ENCODE data around the gene CD55.

The CD55 gene

DNA sequence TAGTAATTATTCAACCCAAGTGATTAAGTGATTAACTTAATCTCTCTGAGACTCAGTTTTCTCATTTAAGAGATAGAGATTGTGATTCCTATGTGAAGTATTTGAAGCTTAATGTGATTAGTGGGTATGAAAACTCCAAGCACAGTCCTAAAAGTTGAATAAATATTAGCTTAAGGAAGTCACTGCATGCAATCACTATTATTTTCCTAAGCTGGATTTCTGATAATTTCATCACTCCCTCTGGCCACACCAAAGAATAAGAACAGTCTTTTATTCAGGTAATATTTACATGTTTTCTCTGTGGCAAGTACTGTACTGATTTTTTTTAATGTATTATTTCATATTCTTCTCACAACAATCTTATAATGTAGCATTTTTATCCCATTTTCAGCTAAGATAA is 31.1 kb downstream of the CD55 start:
- DNase-seq (ENCODE audit: low read depth, low spot score): no peak
- H3K27ac ChIP-seq: peak overlapping the region; percentile 37

DNA sequence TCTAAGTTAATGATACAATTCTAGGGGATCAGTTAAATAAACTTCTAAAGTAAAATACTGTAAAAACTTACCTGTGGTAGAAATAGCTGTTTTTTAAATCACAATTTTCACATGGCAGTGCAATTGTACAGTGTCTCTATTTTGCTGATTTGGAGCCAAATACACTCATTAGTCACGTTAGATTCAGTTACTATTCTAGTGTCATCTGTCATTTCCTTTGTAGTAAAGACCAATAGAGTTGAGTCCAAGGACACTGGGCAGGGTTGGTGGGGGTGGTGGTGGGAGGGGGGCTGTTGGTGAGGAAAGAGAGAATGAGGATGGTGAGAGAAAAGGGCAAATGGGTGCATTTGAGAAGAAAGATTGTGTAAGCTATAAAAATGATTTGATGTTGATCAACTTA is 33.6 kb downstream of the CD55 start:
- H3K27ac ChIP-seq: no peak overlapping the region
- no peak for DNase-seq (ENCODE audit: low read depth, low spot score)

DNA sequence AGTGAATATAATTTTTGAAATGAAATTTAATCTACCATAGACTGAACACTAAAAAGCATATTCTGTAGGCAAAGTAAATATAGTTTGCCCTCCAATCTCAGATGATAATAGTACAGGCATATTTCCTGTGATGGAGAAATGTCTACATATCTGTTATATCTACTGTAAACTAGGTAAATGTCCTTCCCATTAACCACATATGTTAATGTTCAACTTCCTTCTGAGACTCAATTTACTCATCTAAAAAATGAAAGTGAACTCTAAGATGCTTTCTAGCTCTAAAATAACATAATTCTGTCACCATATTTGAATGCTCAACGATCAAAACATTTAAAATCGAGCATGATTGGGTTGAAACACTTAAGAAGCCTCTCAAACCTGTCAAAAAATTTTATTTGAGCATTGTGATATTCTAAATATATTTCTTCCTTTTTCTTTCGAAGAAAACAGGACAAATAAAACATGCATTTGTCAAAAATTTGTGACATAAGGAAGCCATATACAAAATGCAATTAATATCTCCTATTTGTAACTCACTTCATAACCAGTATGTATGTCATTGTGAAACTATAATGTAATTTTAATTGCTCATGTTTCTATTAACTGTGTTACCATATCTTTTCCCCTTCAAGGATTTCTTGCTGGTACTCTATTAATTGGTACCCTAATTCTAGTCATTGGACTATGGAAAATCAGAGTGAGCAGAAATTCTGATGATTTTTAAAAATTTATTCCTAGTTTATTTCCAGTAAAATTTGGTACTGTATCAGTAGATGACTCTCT is 34.2 kb downstream of the CD55 start:
- DNase-seq (ENCODE audit: low read depth, low spot score): no peak
- no peak overlapping the region for H3K27ac ChIP-seq

DNA sequence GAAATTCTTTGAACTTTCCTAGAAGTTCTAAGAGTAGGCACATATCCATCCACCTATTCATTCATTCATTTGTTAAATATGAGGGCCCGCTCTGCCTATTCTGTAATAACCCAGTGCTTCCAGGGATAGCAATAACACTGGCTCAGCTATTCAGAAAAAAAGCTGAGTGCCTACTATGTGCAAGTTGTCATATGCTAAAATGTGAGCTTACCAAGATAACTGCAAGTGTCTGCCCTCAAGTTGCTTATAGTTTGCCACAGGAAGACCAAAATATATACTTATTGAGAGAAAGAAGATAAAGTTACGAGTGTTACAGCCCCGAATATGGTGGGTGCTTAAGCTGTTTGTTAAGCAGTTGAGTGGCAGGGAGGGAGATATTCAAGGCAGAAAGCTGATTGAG is 39.6 kb downstream of the CD55 start:
- H3K27ac ChIP-seq: no peak overlapping the region
- DNase-seq (ENCODE audit: low read depth, low spot score): no peak

DNA sequence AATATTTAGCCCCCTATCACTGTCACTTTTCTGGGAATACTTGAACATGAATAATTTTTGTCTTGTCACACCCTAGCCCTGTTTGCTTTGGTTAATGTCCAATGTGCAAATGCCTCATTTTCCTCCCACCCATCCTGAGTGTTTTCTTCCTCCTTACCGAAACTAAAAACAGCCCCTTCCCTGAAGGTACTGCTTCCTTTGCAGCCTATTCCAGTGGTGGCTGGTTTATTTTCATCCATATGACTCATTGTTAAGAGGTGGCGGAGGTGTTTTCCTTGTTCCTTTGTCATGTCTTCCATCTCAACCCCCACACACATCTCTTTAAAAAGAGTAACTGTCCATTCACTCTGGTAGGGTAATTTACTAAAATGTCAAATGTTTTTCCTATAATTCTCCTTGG is 40.4 kb downstream of the CD55 start:
- no peak overlapping the region for H3K27ac ChIP-seq
- no peak for DNase-seq (ENCODE audit: low read depth, low spot score)

DNA sequence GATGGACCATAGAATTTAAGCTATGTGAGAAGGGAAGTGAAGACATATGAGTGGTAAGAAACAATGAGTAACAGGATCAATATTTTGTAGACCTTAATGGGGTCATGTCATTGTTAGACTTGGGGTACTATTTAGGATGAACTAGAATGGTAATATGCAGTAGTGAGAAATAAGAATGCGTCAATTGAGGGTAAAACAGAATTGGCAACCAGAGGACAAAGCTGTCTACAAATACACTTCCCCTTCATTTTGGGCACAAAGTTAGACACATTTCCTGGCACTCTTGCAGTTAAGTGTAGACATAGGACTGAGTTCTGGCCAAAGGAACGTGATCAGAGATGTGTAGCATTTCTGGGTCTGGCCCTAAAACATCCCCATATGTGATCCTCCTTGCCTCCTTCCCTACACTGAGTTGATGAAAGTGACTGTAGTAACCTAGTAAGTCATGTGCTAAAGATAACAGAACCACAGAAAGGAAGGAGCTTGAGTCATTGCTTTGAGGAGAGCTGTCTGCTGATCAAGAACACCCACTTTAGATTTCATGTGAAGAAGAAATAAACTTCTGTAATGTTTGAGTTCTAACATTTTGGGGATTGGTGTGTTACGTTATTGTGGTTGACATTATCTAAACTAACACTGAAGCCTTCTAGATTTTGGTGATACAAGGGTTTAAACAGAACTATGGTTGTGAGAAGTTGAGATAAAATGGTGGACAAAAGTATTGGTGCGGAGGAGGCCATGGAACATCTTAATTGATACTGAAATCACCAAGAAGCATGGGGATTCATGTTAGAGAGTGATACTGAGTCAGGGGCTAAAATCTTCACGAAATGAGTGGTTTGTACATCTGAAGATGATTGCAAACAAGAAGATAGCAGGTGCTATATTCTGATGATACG is 41.7 kb downstream of the CD55 start:
- DNase-seq (ENCODE audit: low read depth, low spot score): no peak
- H3K27ac ChIP-seq: no peak overlapping the region

DNA sequence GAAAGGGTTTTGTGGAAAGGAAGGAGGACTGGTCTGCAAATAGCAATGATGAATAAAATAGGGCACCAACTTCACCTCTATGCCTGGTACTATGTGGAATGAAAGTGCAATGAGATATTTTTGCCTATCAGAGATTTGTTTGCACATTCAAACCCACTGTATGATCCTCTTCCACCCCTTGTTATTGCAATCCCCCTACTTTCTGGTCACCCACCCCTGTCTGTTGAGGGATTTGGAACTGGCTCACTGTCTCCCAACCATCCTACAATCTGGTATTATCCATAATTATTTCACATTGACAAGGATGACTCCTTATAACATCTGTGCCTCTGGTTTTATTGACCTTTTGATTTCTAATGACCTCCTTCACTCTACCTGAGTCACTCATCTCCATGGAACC is 42.4 kb downstream of the CD55 start:
- H3K27ac ChIP-seq: no peak overlapping the region

DNA sequence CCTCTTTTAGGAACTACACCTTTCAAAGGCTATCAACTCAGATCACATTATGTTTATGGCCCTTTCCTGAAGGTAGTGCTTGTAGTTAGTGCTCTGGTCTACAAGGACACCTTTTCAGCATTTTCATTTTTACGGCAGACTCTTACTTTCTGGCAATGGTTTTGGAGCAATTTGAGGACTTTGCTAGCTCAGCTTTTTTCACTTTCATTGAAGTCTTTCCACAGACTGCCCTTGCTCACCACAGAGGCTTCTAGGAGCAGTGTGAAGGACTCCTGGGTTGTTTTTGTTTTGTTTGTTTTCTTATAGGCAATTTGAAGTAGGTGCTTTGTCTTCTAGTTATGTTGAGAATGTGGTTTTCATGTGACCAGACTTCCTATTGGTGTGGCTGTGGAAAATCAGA is 43.1 kb downstream of the CD55 start:
- H3K27ac ChIP-seq: no peak overlapping the region
- no peak for DNase-seq (ENCODE audit: low read depth, low spot score)

More for the DNA sequence above, 42.4 kb downstream of the CD55 start:
- DNase-seq (ENCODE audit: low read depth, low spot score): no peak

DNA sequence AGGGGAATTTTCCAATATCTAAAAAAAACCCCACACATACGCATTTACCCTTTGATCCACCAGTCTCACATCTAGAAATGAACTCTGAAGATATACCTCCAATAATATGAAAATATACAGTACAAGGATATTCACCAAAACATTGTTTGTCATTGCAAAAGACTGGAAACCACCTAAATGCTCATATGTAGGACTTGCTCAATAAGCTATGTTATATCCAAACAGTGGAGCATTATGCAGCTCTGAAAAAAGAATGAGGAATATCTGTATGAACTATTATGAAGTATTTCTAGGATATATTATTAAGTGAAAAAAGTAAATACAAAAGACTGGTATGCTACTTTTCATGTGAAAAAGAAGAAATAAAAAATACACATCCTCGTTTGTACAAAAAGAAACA is 43.6 kb downstream of the CD55 start:
- DNase-seq (ENCODE audit: low read depth, low spot score): no peak
- H3K27ac ChIP-seq: no peak overlapping the region

DNA sequence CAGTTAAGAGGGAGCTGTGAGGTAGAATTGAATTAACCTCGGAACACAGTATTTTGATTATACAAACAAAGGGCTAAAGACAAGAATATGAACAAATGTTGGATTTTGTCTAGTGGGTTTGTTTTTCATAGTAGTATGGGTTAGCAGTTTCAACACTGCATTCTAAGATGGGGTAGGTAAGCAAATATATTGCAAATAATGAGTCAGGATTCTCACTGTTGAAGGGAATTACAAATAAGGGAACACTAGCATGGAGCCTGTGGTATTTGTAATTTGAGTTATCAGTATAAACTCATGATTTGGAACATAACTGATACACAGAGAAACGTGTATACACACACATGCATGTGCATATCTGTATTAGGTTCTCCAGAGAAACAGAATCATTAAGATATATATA is 44.5 kb downstream of the CD55 start:
- DNase-seq (ENCODE audit: low read depth, low spot score): no peak
- no peak overlapping the region for H3K27ac ChIP-seq

DNA sequence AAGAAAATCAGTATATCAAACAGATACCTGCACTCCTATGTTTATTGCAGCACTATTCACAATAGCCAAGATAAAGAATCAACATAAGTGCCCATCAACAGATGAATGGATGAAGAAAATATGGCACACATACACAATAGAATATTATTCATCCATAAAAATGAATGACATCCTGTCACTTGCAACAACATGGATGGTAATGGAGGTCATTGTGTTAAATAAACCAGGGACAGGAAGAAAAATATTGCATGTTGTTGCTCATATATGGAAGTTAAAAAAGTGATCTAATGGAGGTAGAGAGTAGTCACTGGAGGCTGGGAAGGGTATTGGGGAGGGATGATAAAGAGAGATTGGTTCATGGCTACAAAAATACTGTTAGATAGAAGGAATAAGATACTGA is 67.2 kb downstream of the CD55 start:
- no peak for DNase-seq (ENCODE audit: low read depth, low spot score)
- no peak overlapping the region for H3K27ac ChIP-seq

DNA sequence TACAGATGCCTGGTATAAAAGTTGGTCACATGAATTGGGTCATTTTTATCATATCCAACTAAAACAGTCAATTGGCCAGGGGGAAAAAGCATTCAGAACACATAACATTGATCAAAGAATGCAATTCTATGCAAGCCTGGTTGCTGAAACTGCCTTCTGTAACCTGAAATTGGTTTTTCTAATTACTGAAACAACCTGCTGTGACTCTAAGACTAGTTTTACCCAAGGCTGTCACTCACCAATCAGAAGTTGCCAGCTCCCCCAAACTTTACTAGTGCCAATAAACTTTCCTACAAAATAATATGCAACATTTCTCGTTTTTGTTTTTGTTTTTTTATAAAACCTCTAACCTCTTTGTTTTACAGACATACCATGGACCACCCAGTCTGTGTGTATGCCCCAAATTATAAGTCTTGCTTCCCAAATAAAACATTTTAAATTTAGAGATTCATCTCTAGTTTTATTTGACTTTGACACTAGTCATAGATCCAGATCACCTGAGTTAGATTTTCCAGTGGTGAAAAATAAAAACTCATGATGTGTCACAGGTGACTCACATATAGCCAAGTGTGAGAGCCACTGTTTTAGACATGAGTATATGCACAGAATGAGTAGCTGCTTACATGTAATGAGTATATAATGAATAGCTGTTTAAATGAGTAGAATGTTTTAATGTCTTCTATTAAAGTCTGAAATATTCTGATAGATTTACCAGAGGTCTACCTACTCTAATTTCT is 68.4 kb downstream of the CD55 start:
- H3K27ac ChIP-seq: peak overlapping the region; percentile 71
- DNase-seq (ENCODE audit: low read depth, low spot score): peak; percentile 77

DNA sequence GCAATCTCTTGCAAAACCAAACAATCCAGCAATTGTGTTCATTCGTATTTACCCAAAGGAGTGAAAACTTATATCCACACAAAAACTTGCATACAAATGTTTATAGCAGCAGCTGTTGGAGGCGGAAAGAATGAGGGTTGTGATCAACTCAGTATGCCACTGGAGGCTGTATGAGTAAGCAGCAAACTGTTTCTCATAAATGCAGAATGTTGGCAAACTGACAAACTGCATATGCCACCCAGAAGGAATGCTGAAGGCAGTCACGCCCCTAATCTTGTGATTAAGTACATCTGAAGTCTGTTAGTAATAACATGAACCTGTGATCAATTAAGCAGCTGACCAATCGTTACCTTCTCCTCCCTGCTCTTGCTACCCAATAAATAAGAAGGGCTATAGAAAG is 72.1 kb downstream of the CD55 start:
- peak overlapping the region; percentile 51 for H3K27ac ChIP-seq

DNA sequence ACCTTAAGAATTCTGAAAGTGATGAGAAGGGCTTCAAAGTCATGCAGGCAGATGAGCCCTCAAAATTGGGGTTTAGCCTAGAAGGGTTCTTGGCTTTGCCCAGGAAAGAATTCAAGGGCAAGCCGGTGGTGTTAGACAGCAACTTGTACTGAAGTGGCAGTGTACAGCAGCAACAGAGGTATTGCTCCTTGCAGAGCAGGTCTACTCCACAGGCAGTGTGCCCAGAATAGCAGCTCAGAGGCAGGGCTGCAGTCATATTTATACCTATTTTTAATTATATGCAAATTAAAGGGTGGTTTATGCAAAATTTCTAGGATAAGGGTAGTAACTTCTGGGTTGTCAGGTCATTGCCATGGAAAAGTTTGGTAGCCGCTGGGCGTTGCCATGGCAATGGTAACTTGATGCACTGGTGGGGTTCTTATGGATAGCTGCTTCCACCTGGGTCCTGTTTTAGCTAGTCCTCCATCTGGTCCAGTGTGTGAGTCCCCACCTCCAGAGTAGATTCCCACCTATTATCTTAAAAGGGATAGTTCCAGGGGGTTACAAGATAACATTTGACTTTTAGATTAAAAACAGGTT is 74.8 kb downstream of the CD55 start:
- DNase-seq (ENCODE audit: low read depth, low spot score): no peak
- no peak overlapping the region for H3K27ac ChIP-seq

More for the DNA sequence above, 72.1 kb downstream of the CD55 start:
- peak; percentile 89 for DNase-seq (ENCODE audit: low read depth, low spot score)

DNA sequence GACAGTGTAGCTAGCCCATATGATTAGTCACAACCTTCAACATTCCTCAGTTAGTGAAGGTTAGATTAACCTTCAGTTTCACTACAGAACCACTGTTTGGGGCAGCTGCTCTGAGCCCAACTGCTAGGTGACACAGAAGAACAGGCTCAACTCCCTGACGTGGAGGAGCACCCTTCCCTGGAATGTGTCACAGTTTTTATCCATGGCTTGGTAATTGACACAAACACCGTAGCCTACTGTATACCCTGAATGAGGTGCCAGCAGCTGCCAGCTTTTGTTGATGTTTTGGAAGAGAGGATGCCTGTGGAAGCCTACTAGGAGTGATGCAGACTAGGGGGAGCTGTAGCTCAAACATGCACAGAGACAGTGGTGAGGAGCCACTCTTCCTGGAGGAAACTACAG is 76.0 kb downstream of the CD55 start:
- no peak overlapping the region for H3K27ac ChIP-seq
- no peak for DNase-seq (ENCODE audit: low read depth, low spot score)

DNA sequence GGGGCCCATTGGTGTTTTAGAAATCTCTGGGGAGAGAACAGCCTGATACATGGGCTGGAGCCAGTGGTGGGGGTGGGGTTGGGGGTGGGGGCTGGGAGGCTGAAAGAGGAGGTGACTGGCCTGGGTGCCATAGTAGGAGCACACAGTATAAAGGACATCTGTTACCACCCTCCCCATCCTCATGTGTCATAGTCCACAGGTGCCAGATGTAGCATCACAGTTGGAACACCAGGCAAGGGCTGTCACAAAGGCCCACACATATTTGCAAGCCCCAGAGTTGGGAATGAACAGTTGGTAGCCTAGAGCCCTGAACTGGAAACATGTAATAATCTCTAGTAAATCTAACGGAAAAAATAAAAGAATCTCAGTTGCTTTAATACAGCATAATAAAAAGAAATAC is 77.5 kb downstream of the CD55 start:
- no peak for DNase-seq (ENCODE audit: low read depth, low spot score)
- H3K27ac ChIP-seq: no peak overlapping the region

DNA sequence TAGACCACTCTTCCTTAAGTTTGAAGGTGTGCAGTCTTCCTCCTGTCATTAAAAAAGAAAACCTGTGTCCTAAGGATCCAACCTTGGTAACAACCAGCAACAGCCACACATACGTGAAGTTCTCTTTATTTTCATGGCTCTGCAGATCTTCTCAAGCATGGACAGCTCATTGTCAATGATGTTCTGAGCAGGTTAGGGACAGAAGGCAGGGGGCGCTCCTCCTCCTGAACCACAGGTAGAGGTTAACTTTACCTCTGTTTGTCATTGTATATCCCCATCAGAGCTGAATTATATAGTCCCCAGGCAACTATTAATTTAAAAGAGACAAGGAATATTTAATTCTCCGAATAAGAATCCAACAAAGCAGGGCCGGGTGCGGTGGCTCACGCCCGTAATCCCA is 80.1 kb downstream of the CD55 start:
- no peak overlapping the region for H3K27ac ChIP-seq
- no peak for DNase-seq (ENCODE audit: low read depth, low spot score)

DNA sequence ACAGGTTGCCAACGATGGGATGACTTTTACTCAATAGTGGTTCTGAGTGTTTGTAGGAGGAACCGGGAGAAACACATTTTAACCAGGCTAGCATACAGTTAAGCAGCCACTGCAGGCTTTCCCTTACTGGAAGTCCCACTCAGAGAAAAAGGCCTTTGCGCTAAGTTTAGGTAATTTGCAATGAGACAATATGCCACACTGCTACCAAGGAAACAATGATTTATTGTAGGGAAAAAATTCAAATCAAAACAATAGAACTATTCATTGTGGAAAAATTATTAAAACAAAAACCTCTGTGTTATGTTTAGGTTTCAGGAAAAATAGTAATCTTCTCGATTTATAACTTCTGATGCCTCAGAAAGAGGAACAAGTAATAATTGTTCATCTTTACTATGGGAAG is 81.3 kb downstream of the CD55 start:
- DNase-seq (ENCODE audit: low read depth, low spot score): no peak

DNA sequence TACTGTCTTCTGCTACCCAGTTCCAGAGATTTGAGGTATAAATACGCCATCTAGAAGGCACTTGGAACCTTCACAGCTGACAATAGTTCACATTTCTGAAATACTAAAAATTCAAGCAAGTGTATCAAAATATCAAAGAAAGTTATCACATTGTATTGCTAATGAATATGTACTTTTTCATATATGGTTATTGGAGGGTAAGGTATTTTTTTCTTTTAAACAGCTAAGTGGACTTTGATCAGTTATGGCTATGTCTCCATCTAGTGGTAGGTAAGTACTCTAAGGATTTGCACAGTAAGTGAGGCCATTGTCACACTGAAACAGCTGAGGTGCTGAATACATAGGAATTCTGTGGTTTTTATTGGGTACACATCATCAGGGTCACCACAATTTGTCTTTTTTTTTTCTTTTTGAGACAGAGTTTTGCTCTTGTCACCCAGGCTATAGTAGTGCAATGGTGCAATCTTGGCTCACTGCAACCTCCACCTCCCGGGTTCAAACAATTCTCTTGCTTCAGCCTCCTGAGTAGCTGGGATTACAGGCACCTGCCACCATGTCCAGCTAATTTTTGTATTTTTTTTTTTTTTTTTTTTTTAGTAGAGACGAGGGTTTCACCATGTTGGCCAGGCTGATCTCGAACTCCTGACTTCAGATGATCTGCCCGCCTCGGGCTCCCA is 83.5 kb downstream of the CD55 start:
- H3K27ac ChIP-seq: no peak overlapping the region
- DNase-seq (ENCODE audit: low read depth, low spot score): peak; percentile 36

More for the DNA sequence above, 81.3 kb downstream of the CD55 start:
- no peak overlapping the region for H3K27ac ChIP-seq

DNA sequence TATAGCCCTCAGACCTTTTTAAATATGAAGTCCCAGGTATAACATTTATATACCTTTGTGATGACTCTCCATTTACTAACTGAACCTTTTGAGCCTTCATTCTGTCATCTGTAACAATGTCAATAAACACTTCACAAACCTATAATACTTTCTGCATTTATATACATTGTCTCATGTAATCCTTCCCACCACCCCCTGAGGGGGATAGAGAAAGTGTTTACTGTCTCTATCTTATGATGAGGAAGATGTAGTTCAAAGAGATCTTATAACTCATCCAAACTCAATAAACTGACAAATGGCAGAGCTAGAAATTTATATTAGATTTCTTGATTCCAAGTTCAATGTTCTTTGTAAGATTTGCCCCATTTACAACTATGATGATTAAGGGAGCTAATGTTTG is 84.3 kb downstream of the CD55 start:
- no peak for DNase-seq (ENCODE audit: low read depth, low spot score)
- H3K27ac ChIP-seq: no peak overlapping the region

Data from epithelial cell of prostate (primary cell).